Tongue (tissue), 2 donors: ENCODE results near the gene SCAI. TPM values are rescaled to one million over a fixed set of nuclear protein-coding genes. Genes with fewer than 3 reads are reported as not detected.

Source experiments
- DNase-seq: peaks from one replicate; pipeline ENCODE4 v3.0.0-alpha.2; 2015
- total RNA-seq: library from RNA; depleted of rRNA; stranded (reverse); fragments of >200 nt; gene quantifications from one replicate; pipeline ENCODE4 v1.2.3, GENCODE V29; 2014

The SCAI gene
- total RNA-seq, 1 donor from 2014 or later, result 10.5 TPM

GRCh38 chr9:124941679-124942561 lies 201.4 kb downstream of the SCAI start:
- DNase-seq, result peak; percentile 62

- DNase-seq, result peak; percentile 97
Observed at GRCh38 chr9:124940894-124941678, 202.2 kb downstream of the SCAI start, which contains the start of gene GOLGA1. Gene GOLGA1, minus strand, starts transcription at chr9:124941083. Its CDS starts 2,372 bp downstream, at chr9:124938711.

GRCh38 chr9:124940521-124940893 lies 202.8 kb downstream of the SCAI start:
- DNase-seq, result no peak

- no peak for DNase-seq
Observed at GRCh38 chr9:124939944-124940343, 203.4 kb downstream of the SCAI start.

GRCh38 chr9:124934290-124934689 lies 209.0 kb downstream of the SCAI start:
- DNase-seq, result no peak

- DNase-seq, result no peak
Observed at GRCh38 chr9:124932333-124932732, 211.0 kb downstream of the SCAI start.

GRCh38 chr9:124929464-124929863 lies 213.9 kb downstream of the SCAI start:
- no peak for DNase-seq

GRCh38 chr9:124928116-124928515 lies 215.2 kb downstream of the SCAI start:
- DNase-seq, result no peak

- DNase-seq, result peak; percentile 2
Observed at GRCh38 chr9:124920394-124920793, 222.9 kb downstream of the SCAI start.

- no peak for DNase-seq
Observed at GRCh38 chr9:124914753-124915405, 228.4 kb downstream of the SCAI start.

- no peak for DNase-seq
Observed at GRCh38 chr9:124913378-124913777, 229.9 kb downstream of the SCAI start.

- no peak for DNase-seq
Observed at GRCh38 chr9:124911766-124912165, 231.6 kb downstream of the SCAI start.

- no peak for DNase-seq
Observed at GRCh38 chr9:124908098-124908497, 235.2 kb downstream of the SCAI start.

GRCh38 chr9:124906966-124907365 lies 236.4 kb downstream of the SCAI start:
- no peak for DNase-seq

GRCh38 chr9:124899845-124900244 lies 243.5 kb downstream of the SCAI start:
- no peak for DNase-seq

GRCh38 chr9:124897570-124898460 lies 245.5 kb downstream of the SCAI start:
- no peak for DNase-seq

- peak; percentile 39 for DNase-seq
Observed at GRCh38 chr9:124894741-124895170, 248.6 kb downstream of the SCAI start.

- no peak for DNase-seq
Observed at GRCh38 chr9:124894035-124894740, 249.1 kb downstream of the SCAI start.
